Esophagus (tissue), 2 donors: Measurements from ENCODE around the gene SCAPER. TPM values are rescaled to one million over a fixed set of nuclear protein-coding genes. Genes with fewer than 3 reads are reported as not detected.
"Not testable (repeated sequence)": the region's sequence is repeated elsewhere in the genome, so short reads cannot be mapped to it uniquely, and the experiment has no call there.

Experiments
- H3K27ac ChIP-seq, 2 donors: one replicate each; pipeline ENCODE4 v1.5.1; 2013; ENCODE audit warnings: low read depth in 2 of 2, mild to moderate bottlenecking in 2 of 2, inconsistent platforms in 1 of 2, low read length in 1 of 2, moderate library complexity in 1 of 2
- H3K27me3 ChIP-seq, 2 donors: one replicate each; pipeline ENCODE4 v1.6.1; 2013; ENCODE audit warnings: low read length in 2 of 2, control low read depth in 1 of 2, mild to moderate bottlenecking in 1 of 2; ENCODE audit not compliant: insufficient read depth in 2 of 2, control insufficient read depth in 1 of 2
- H3K36me3 ChIP-seq, 2 donors: one replicate each; pipeline ENCODE4 v1.6.1; 2013; ENCODE audit warnings: low read length in 1 of 2; ENCODE audit not compliant: control insufficient read depth in 2 of 2, insufficient read depth in 2 of 2
- H3K4me1 ChIP-seq, 2 donors: one replicate each; pipeline ENCODE4 v1.6.1; 2013; ENCODE audit warnings: low read length in 1 of 2; ENCODE audit not compliant: control insufficient read depth in 2 of 2, insufficient read depth in 2 of 2
- H3K4me3 ChIP-seq, 2 donors: one replicate each; pipeline ENCODE4 v1.5.1; 2013; ENCODE audit warnings: low read length in 2 of 2, mild to moderate bottlenecking in 2 of 2, low read depth in 1 of 2, moderate library complexity in 1 of 2
- H3K9me3 ChIP-seq, 2 donors: one replicate each; pipeline ENCODE4 v1.6.1; 2013; ENCODE audit warnings: mild to moderate bottlenecking in 2 of 2, low read depth in 1 of 2, low read length in 1 of 2, moderate library complexity in 1 of 2; ENCODE audit not compliant: control insufficient read depth in 2 of 2, insufficient read depth in 1 of 2
- WGBS, 2 donors: extraction: QIAGEN DNeasy Blood & Tissue Kit; methylation state at CpG; one replicate each; pipeline ENCODE4 v1.1.7; 2013; 5-methylcytosine and 5-hydroxymethylcytosine counted together
- polyA plus RNA-seq, 2 donors: library from polyadenylated mRNA; stranded (reverse); fragments of 200-250 nt; gene quantifications; one replicate each; pipeline ENCODE4 v1.2.3, GENCODE V29; 2013
- donor health status: healthy with polysubstance abuse.
- donor health status: Bipolar disorder and iron deficiency.

SCAPER gene
- polyA plus RNA-seq, 2 donors, result 4.3 to 6.1 TPM

GRCh38 chr15:76718863-76719262 is 186.3 kb downstream of the SCAPER start:
- Histone ChIP-seq H3K4me3 (no peak overlapping the region), H3K4me1 (no peaks in the 10 kb centered on the region), H3K27ac (no peak overlapping the region), H3K9me3 (no peaks in the 10 kb centered on the region), H3K36me3 (peaks cover 0 to 7% of the 10 kb centered on the region in 2 donors), H3K27me3 (no peaks in the 10 kb centered on the region)

DNA sequence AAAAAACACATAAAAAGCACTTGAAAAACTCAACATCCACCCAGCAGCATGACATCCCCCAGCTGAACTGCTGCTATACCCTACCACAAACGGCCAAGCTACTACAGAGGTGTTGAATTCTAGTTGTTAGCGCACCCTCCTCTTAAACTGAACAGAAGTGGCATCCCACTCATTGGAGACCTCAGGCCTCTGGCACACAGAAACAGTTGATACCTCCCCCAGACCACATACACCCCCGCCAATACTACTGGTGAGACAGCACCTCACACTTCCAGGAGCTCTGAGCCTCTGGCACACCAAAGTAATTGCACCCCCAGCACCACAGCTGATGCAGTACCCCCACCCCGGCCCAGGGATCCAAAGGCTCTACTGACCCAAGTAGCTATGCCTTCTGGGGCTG is 190.2 kb downstream of the SCAPER start:
- peaks cover 0 to 7% of the 10 kb centered on the region in 2 donors for H3K36me3 ChIP-seq
- no peaks in the 10 kb centered on the region for H3K4me1 ChIP-seq
- H3K27ac ChIP-seq, result no peak overlapping the region

DNA sequence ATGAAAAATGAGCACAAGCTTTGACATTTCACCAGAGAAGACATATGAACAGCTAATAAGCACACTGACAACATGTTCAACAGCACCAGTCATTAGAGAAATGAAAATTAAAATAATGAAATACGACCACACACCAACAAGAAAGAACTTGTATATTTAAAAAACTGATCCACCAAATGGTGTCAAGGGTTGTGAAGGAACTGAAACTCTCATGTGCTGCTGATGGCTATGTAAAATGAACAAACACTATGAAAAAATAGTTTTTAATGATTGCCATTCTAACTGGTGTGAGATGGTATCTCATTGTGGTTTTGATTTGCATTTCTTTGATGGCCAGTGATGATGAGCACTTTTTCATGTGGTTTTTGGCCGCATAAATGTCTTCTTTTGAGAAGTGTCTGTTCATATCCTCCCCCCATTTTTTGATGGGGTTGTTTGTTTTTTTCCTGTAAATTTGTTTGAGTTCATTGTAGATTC is 193.8 kb downstream of the SCAPER start:
- no peaks in the 10 kb centered on the region for H3K4me1 ChIP-seq
- no peaks in the 10 kb centered on the region for H3K9me3 ChIP-seq
- no peak overlapping the region for H3K4me3 ChIP-seq
- peaks cover 0 to 7% of the 10 kb centered on the region in 2 donors for H3K36me3 ChIP-seq
- no peaks in the 10 kb centered on the region for H3K27me3 ChIP-seq
- H3K27ac ChIP-seq, result no peak overlapping the region
- WGBS, 2 donors, result 72 to 80% methylated on average over 2 of the region's 2 CpGs

More for the DNA sequence above, 190.2 kb downstream of the SCAPER start:
- 94 to 97% methylated on average over 4 of the region's 4 CpGs for WGBS, 2 donors
- Histone ChIP-seq H3K4me3 (no peak overlapping the region), H3K27me3 (no peaks in the 10 kb centered on the region), H3K9me3 (no peaks in the 10 kb centered on the region)

GRCh38 chr15:76704032-76704431 is 201.1 kb downstream of the SCAPER start:
- H3K9me3 ChIP-seq, H3K4me3 ChIP-seq, H3K4me1 ChIP-seq, H3K27ac ChIP-seq, H3K27me3 ChIP-seq: not testable (repeated sequence)
- WGBS, 2 donors, result 94% methylated on average over 1 of the region's 1 CpG
- H3K36me3 ChIP-seq, result peaks cover 2 to 10% of the 10 kb centered on the region in 2 donors

DNA sequence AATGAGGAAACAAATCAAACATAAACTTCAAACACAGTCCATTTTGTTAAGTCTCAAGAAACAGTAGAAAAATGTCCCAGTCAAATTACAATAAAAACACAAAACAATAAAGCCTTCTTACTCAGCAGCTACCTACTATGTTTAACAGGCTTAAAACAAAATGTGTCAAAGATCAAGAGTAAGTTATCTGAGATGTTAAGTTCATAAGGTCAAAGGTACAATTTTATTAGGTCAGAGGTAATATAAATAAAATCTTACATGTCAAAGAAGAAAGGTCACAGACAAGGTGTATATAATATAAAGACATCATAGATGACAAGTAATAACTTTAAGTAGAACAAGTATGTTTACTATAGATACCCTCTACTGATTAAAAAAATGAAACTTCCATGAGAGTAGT is 208.3 kb downstream of the SCAPER start:
- Histone ChIP-seq H3K27ac (no peak overlapping the region), H3K36me3 (peaks cover 0 to 10% of the 10 kb centered on the region in 2 donors), H3K4me3 (no peak overlapping the region), H3K27me3 (no peaks in the 10 kb centered on the region), H3K9me3 (no peaks in the 10 kb centered on the region), H3K4me1 (no peaks in the 10 kb centered on the region)

GRCh38 chr15:76692546-76692945 is 212.6 kb downstream of the SCAPER start:
- H3K4me1 ChIP-seq, H3K9me3 ChIP-seq, H3K27me3 ChIP-seq, H3K4me3 ChIP-seq, H3K27ac ChIP-seq, H3K36me3 ChIP-seq: not testable (repeated sequence)
- WGBS, 2 donors, result 100% methylated on average over 1 of the region's 1 CpG

GRCh38 chr15:76687592-76687991 is 217.5 kb downstream of the SCAPER start:
- H3K27ac ChIP-seq, H3K4me1 ChIP-seq, H3K9me3 ChIP-seq, H3K27me3 ChIP-seq, H3K4me3 ChIP-seq, H3K36me3 ChIP-seq: not testable (repeated sequence)
- 94 to 99% methylated on average over 4 of the region's 4 CpGs for WGBS, 2 donors

- H3K9me3 ChIP-seq, result no peaks in the 10 kb centered on the region
- 98 to 100% methylated on average over 2 of the region's 2 CpGs for WGBS, 2 donors
- H3K27ac ChIP-seq, result no peak overlapping the region
- no peaks in the 10 kb centered on the region for H3K27me3 ChIP-seq
- H3K4me1 ChIP-seq, result no peaks in the 10 kb centered on the region
- no peak overlapping the region for H3K4me3 ChIP-seq
- no peaks in the 10 kb centered on the region for H3K36me3 ChIP-seq
Observed at GRCh38 chr15:76684002-76684401, 221.1 kb downstream of the SCAPER start.

- Histone ChIP-seq H3K9me3 (no peaks in the 10 kb centered on the region), H3K36me3 (no peaks in the 10 kb centered on the region), H3K27ac (no peak overlapping the region), H3K4me1 (no peaks in the 10 kb centered on the region), H3K27me3 (no peaks in the 10 kb centered on the region), H3K4me3 (no peak overlapping the region)
- WGBS, 2 donors, result 96 to 97% methylated on average over 3 of the region's 3 CpGs
Observed at GRCh38 chr15:76682833-76683232, 222.3 kb downstream of the SCAPER start.

DNA sequence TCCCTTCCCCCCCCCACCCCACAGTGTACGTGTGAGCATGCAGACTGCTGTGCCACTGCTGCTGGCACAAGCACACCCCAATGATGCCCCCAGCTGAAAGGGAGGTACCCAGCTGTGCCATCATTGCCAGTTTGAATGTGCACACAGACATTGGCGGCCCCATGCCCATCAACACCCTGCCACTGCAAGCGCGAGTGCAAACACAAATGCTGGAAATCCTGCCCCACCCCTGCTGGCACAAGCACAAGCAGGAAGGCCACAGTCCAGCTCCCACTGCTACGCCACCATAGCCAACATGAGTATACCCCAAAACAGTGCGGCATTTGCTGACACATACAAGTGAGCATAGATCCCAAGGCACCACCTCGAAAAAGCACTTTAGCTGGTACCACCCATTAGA is 222.9 kb downstream of the SCAPER start:
- WGBS, 2 donors, result 87 to 93% methylated on average over 7 of the region's 7 CpGs
- H3K9me3 ChIP-seq, result no peaks in the 10 kb centered on the region
- H3K27me3 ChIP-seq, result no peaks in the 10 kb centered on the region
- H3K36me3 ChIP-seq, result no peaks in the 10 kb centered on the region
- no peak overlapping the region for H3K4me3 ChIP-seq
- no peaks in the 10 kb centered on the region for H3K4me1 ChIP-seq
- H3K27ac ChIP-seq, result no peak overlapping the region
